ENCODE results near the gene MRLN. TPM values are rescaled to one million over a fixed set of nuclear protein-coding genes. Genes with fewer than 3 reads are reported as not detected.

Gene MRLN
- total RNA-seq, 3 donors from 2014 or later (not counting 1 experiment from before 2014, with no cell fraction given), result not detected

- Mint-ChIP-seq H3K27ac (no peak overlapping the region), H3K4me1 (no peaks in the 10 kb centered on the region), H3K9me3 (peaks cover 0 to 2% of the 10 kb centered on the region in 2 donors), H3K36me3 (no peaks in the 10 kb centered on the region), H3K27me3 (ENCODE audit: low read depth in 2 of 2) (peaks cover 0 to 4% of the 10 kb centered on the region in 2 donors), H3K4me3 (no peak overlapping the region)
- Histone ChIP-seq H3K27ac (ENCODE audit: low read length) (no peak overlapping the region), H3K9me3 (ENCODE audit: control insufficient read depth, insufficient read depth, low read length) (no peaks in the 10 kb centered on the region), H3K27me3 (ENCODE audit: control insufficient read depth, insufficient read depth, low read length) (no peaks in the 10 kb centered on the region), H3K36me3 (ENCODE audit: control insufficient read depth, insufficient read depth, low read length) (no peaks in the 10 kb centered on the region), H3K4me3 (ENCODE audit: low read length) (no peak overlapping the region), H3K4me1 (ENCODE audit: control insufficient read depth, insufficient read depth, low read length) (no peaks in the 10 kb centered on the region)
- ATAC-seq (no peak), DNase-seq (no peak)
- no peak for TF ChIP-seq CTCF (IDR thresholded peaks at IDR 0.05)
- intact Hi-C loops (cut with micrococcal nuclease), result no loop called here
These were observed 32.9 kb downstream of the MRLN start for GRCh38 chr10:59720377-59720776.

- Mint-ChIP-seq H3K4me3 (no peak overlapping the region), H3K4me1 (no peaks in the 10 kb centered on the region), H3K27me3 (ENCODE audit: low read depth in 2 of 2) (peaks cover 4 to 5% of the 10 kb centered on the region in 2 donors), H3K36me3 (no peaks in the 10 kb centered on the region), H3K9me3 (peaks cover 0 to 2% of the 10 kb centered on the region in 2 donors), H3K27ac (no peak overlapping the region)
- Histone ChIP-seq H3K9me3 (ENCODE audit: control insufficient read depth, insufficient read depth, low read length) (no peaks in the 10 kb centered on the region), H3K27me3 (ENCODE audit: control insufficient read depth, insufficient read depth, low read length) (no peaks in the 10 kb centered on the region), H3K27ac (ENCODE audit: low read length) (no peak overlapping the region), H3K4me1 (ENCODE audit: control insufficient read depth, insufficient read depth, low read length) (no peaks in the 10 kb centered on the region), H3K4me3 (ENCODE audit: low read length) (no peak overlapping the region), H3K36me3 (ENCODE audit: control insufficient read depth, insufficient read depth, low read length) (no peaks in the 10 kb centered on the region)
- ATAC-seq, result no peak
- intact Hi-C loops (cut with micrococcal nuclease), result no loop called here
- WGBS (ENCODE audit: insufficient coverage), result 100% methylated on average over 1 of the region's 2 CpGs
- no peak for TF ChIP-seq CTCF (IDR thresholded peaks at IDR 0.05)
- DNase-seq, result no peak
These were observed 33.9 kb downstream of the MRLN start for GRCh38 chr10:59719374-59719773.

- Histone ChIP-seq H3K27ac (ENCODE audit: low read length) (no peak overlapping the region), H3K4me1 (ENCODE audit: control insufficient read depth, insufficient read depth, low read length) (no peaks in the 10 kb centered on the region), H3K27me3 (ENCODE audit: control insufficient read depth, insufficient read depth, low read length) (no peaks in the 10 kb centered on the region), H3K4me3 (ENCODE audit: low read length) (no peak overlapping the region), H3K9me3 (ENCODE audit: control insufficient read depth, insufficient read depth, low read length) (no peaks in the 10 kb centered on the region), H3K36me3 (ENCODE audit: control insufficient read depth, insufficient read depth, low read length) (no peaks in the 10 kb centered on the region)
- H3K27ac Mint-ChIP-seq, result no peak overlapping the region
- H3K27me3 Mint-ChIP-seq (ENCODE audit: low read depth in 2 of 2), result peaks cover 7 to 12% of the 10 kb centered on the region in 2 donors
- no peak overlapping the region for H3K4me3 Mint-ChIP-seq
- intact Hi-C loops (cut with micrococcal nuclease), result no loop called here
- peaks cover 0 to 2% of the 10 kb centered on the region in 2 donors for H3K9me3 Mint-ChIP-seq
- 90% methylated on average over 2 of the region's 2 CpGs for WGBS (ENCODE audit: insufficient coverage)
- ATAC-seq (no peak), DNase-seq (no peak)
- no peaks in the 10 kb centered on the region for H3K4me1 Mint-ChIP-seq
- TF ChIP-seq CTCF (IDR thresholded peaks at IDR 0.05), result no peak
- no peaks in the 10 kb centered on the region for H3K36me3 Mint-ChIP-seq
These were observed 35.0 kb downstream of the MRLN start for GRCh38 chr10:59718257-59718656.

GRCh38 chr10:59713196-59713821 lies 39.9 kb downstream of the MRLN start:
- Mint-ChIP-seq H3K27ac (no peak overlapping the region), H3K27me3 (ENCODE audit: low read depth in 2 of 2) (peaks cover 24 to 37% of the 10 kb centered on the region in 2 donors), H3K36me3 (no peaks in the 10 kb centered on the region), H3K4me1 (no peaks in the 10 kb centered on the region), H3K9me3 (no peaks in the 10 kb centered on the region), H3K4me3 (no peak overlapping the region)
- no peak overlapping the region for H3K4me3 ChIP-seq (ENCODE audit: low read length)
- no peak overlapping the region for H3K27ac ChIP-seq (ENCODE audit: low read length)
- no peak for ATAC-seq
- H3K36me3 ChIP-seq (ENCODE audit: control insufficient read depth, insufficient read depth, low read length), result no peaks in the 10 kb centered on the region
- peaks cover 7% of the 10 kb centered on the region for H3K27me3 ChIP-seq (ENCODE audit: control insufficient read depth, insufficient read depth, low read length)
- H3K4me1 ChIP-seq (ENCODE audit: control insufficient read depth, insufficient read depth, low read length), result peaks cover 5% of the 10 kb centered on the region
- no peak for TF ChIP-seq CTCF (IDR thresholded peaks at IDR 0.05)
- H3K9me3 ChIP-seq (ENCODE audit: control insufficient read depth, insufficient read depth, low read length), result no peaks in the 10 kb centered on the region
- 83% methylated on average over 7 of the region's 7 CpGs for WGBS (ENCODE audit: insufficient coverage)
- intact Hi-C loops (cut with micrococcal nuclease), result no loop called here
- DNase-seq, result no peak
